Naive thymus-derived CD4-positive, alpha-beta T cell (primary cell): Measurements from ENCODE around the gene VWA5B2. TPM values are rescaled to one million over a fixed set of nuclear protein-coding genes. Genes with fewer than 3 reads are reported as not detected.

Source experiments
- ATAC-seq: fragments of 150-1000 bp; cut with Tn5 transposase; 2 replicates; pipeline ENCODE4 v1.10.0; 2021; ENCODE audit warnings: mild to moderate bottlenecking, moderate library complexity
- CTCF ChIA-PET: fragments of 350-600 bp; sonication (Branson Sonifier 250); formaldehyde crosslinking; loops from one replicate; lab custom pipeline; 2021; ENCODE audit warnings: antibody characterized with exemption; lab: Charles Lee
- POLR2A ChIA-PET: fragments of 350-600 bp; sonication (Branson Sonifier 250); formaldehyde crosslinking; loops from one replicate; lab custom pipeline; 2021; ENCODE audit warnings: antibody characterized with exemption, inconsistent platforms; lab: Charles Lee
- DNase-seq, 9 donors: peaks; one replicate each; pipeline versions ENCODE4 v3.0.0 to v3.0.0-alpha.2; 2020 to 2022; ENCODE audit warnings: mixed read lengths in 1 of 9
- H3K27ac ChIP-seq: one replicate; pipeline ENCODE4 v1.7.0; 2013; ENCODE audit warnings: mild to moderate bottlenecking, low read depth, low read length, moderate library complexity
- H3K27me3 ChIP-seq, 2 donors: one replicate each; pipeline ENCODE4 v1.7.0; 2013; ENCODE audit warnings: low read length in 2 of 2, mild to moderate bottlenecking in 2 of 2, moderate library complexity in 2 of 2; ENCODE audit not compliant: control insufficient read depth in 2 of 2, insufficient read depth in 2 of 2
- H3K36me3 ChIP-seq, 3 experiments: 1 replicate in 2 of 3; 2 replicates in 1 of 3; pipeline ENCODE4 v1.7.0; 2013; ENCODE audit warnings: low read length in 3 of 3, mild to moderate bottlenecking in 3 of 3, moderate library complexity in 1 of 3; ENCODE audit not compliant: insufficient read depth in 3 of 3, control insufficient read depth in 2 of 3
- H3K4me1 ChIP-seq, 2 donors: one replicate each; pipeline ENCODE4 v1.7.0; 2013; ENCODE audit warnings: low read length in 2 of 2, mild to moderate bottlenecking in 2 of 2, moderate library complexity in 1 of 2; ENCODE audit not compliant: control insufficient read depth in 2 of 2, insufficient read depth in 2 of 2
- H3K4me3 ChIP-seq: 2 replicates; pipeline ENCODE4 v1.7.0; 2013; ENCODE audit warnings: mild to moderate bottlenecking, low read length
- H3K9me3 ChIP-seq, 3 experiments: 1 replicate in 2 of 3; 2 replicates in 1 of 3; pipeline ENCODE4 v1.7.0; 2013; ENCODE audit warnings: low read length in 3 of 3; ENCODE audit not compliant: control insufficient read depth in 2 of 3
- H3K27ac Mint-ChIP-seq, 9 donors: one replicate each; pipeline ENCODE4 v1.8.0; 2020 to 2022; ENCODE audit warnings: mixed read lengths in 9 of 9, mild to moderate bottlenecking in 8 of 9, moderate library complexity in 5 of 9, inconsistent platforms in 2 of 9
- H3K27me3 Mint-ChIP-seq, 5 donors: one replicate each; pipeline ENCODE4 v1.8.0; 2021 to 2022; ENCODE audit warnings: mixed read lengths in 5 of 5, mild to moderate bottlenecking in 1 of 5
- H3K36me3 Mint-ChIP-seq, 5 donors: one replicate each; pipeline ENCODE4 v1.8.0; 2020 to 2022; ENCODE audit warnings: mixed read lengths in 5 of 5, mild to moderate bottlenecking in 3 of 5, inconsistent platforms in 1 of 5
- H3K4me1 Mint-ChIP-seq, 7 donors: one replicate each; pipeline ENCODE4 v1.8.0; 2020 to 2022; ENCODE audit warnings: mixed read lengths in 7 of 7, mild to moderate bottlenecking in 3 of 7, inconsistent platforms in 1 of 7
- H3K4me3 Mint-ChIP-seq, 10 donors: one replicate each; pipeline ENCODE4 v1.8.0; 2020 to 2022; ENCODE audit warnings: mild to moderate bottlenecking in 10 of 10, mixed read lengths in 10 of 10, moderate library complexity in 6 of 10, inconsistent platforms in 2 of 10
- H3K9me3 Mint-ChIP-seq, 11 donors: one replicate each; pipeline ENCODE4 v1.8.0; 2020 to 2022; ENCODE audit warnings: mixed read lengths in 11 of 11, mild to moderate bottlenecking in 4 of 11, inconsistent platforms in 1 of 11, moderate library complexity in 1 of 11
- intact Hi-C, 2 donors: fragments of 100-400 bp; cut with micrococcal nuclease; formaldehyde crosslinking; loops; one replicate each; pipeline ENCODE4 v1.15.1; 2023
- polyA plus RNA-seq, 2 donors: library from polyadenylated mRNA; unstranded; fragments of 300-500 nt; fragmentation: Illumina TruSeq; gene quantifications; one replicate each; pipeline ENCODE4 v1.2.3, GENCODE V29; 2021
- total RNA-seq, 6 experiments: library from RNA in 5 of 6; stranded (reverse) in 5 of 6; gene quantifications; 1 replicate in 5 of 6; 2 replicates in 1 of 6; pipeline ENCODE4 v1.2.3 and lab custom pipeline; 2021 to 2026

The VWA5B2 gene
- total and polyA plus RNA-seq, 7 experiments from 2014 or later, result not detected

DNA sequence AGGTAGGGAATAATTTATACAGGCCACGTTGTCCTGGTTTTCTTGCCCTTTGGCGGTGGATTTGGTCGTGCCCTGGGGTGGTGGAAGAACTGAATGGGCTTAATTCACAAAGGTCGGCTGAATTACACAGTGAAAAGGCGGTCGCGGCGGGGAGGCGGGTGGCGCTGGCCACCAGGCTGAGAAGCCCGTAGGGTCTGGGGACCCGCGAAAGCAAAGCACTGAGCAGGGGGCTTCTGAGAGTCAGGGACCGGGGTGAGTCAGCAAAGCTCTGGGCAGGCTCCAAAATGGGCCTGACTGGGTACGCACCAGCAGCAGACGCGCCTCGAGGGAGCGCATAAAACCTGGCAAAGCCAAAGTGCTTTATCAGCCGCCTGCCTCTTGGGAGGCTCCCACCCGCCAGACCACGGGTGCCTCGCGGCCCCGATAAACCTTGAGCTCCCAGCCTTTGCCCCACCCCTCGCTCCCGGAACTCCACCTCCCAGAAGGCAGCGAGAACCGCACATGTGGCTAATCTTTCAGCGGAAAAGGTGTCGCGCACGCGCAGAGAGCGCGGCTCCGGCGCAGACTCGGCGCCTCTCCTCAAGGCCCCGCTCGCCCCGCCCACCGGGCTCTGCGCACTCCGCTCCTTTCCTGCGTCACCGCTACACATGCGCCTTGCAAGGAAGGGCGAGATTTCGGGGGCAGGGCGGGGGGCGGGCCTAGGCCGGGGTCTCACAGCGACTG, 43.8 kb upstream of the VWA5B2 start:
- Histone ChIP-seq H3K9me3 (no peaks in the 10 kb centered on the region), H3K27me3 (no peaks in the 10 kb centered on the region), H3K27ac (peak overlapping the region; percentile 89), H3K4me1 (peaks cover 18 to 24% of the 10 kb centered on the region in 2 donors), H3K4me3 (peak overlapping the region; percentile 81), H3K36me3 (peaks cover 18 to 73% (median 23%) of the 10 kb centered on the region in 3 experiments)
- intact Hi-C loops, result loop anchor here (1.0 to 5.0 kb wide), 14 partner anchors 11 to 1402 kb away; partner anchors contain the start of genes AP2M1 (in 2 of the 2), DVL3 (in 2 of the 2), EEF1AKMT4 (in 2 of the 2) and EIF2B5 (in 2 of the 2)
- peak overlapping the region; percentile 91 to 100 (median 98) for H3K4me3 Mint-ChIP-seq
- peaks cover 31 to 52% (median 43%) of the 10 kb centered on the region in 7 donors for H3K4me1 Mint-ChIP-seq
- ATAC-seq, result peak; percentile 96
- H3K9me3 Mint-ChIP-seq, result no peaks in the 10 kb centered on the region
- ChIA-PET POLR2A (interaction anchor here (1.2 to 1.8 kb wide), 3 partner anchors 8 to 167 kb away, joined by 4 to 15 read pairs (median 9); partner anchors contain the start of genes ABCC5 and AP2M1), CTCF (interaction anchor here (0.7 to 1.1 kb wide), 2 partner anchors 12 to 171 kb away, joined by 3 to 4 read pairs; no protein-coding TSS in a partner anchor)
- no peaks in the 10 kb centered on the region for H3K27me3 Mint-ChIP-seq
- peak; percentile 98 to 100 (median 99) for DNase-seq
- H3K36me3 Mint-ChIP-seq, result peaks cover 4 to 40% (median 9%) of the 10 kb centered on the region in 5 donors
- peak overlapping the region; percentile 89 to 98 (median 97) for H3K27ac Mint-ChIP-seq

DNA sequence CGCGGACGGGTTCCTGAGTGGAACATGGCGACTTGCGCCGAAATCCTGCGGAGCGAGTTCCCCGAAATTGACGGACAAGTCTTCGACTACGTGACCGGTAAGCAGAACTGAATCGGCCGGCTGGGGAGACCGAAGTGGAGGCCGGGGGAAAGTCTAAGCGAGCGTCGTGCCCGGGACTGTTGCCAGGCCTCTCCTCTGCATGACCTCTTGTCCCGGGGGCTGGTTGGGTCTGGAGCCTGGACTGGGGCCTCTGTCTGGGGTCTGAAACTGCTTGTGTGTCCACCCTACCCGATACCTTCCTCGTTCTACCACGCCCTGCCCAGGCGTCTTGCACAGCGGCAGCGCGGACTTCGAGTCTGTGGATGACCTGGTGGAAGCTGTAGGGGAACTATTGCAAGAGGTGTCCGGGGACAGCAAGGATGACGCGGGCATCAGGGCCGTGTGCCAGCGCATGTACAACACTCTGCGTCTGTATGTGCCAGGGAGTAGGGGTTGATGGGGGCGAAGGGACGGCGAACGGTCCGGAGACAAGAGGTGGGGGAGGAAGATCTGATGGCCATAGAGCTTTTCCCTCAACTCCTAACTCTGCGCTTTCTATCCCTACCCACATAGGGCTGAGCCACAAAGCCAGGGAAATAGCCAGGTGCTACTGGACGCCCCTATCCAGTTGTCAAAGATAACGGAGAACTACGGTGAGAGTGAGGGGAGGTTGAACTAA, 43.0 kb upstream of the VWA5B2 start, which contains the start of gene ABCF3:
Gene ABCF3 (plus strand): TSS at position 16 of the 718 bp plus-strand sequence. CDS start 9 bp downstream, at position 25.
- no peaks in the 10 kb centered on the region for H3K27me3 Mint-ChIP-seq
- DNase-seq, result no peak
- intact Hi-C loops, result loop anchor here (1.0 to 5.0 kb wide), 10 partner anchors 12 to 1401 kb away; partner anchors contain the start of genes EEF1AKMT4 (in 2 of the 2), EIF2B5 (in 2 of the 2), EIF4G1 (in 2 of the 2) and AP2M1 (in 1 of the 2)
- peak within 1 kb of the TSS; percentile 81 for H3K4me3 ChIP-seq
- H3K4me3 Mint-ChIP-seq, result peak within 1 kb of the TSS; percentile 91 to 100 (median 98)
- peaks cover 4 to 34% (median 9%) of the 10 kb centered on the region in 5 donors for H3K36me3 Mint-ChIP-seq
- peaks cover 17 to 73% (median 18%) of the 10 kb centered on the region in 3 experiments for H3K36me3 ChIP-seq
- no peaks in the 10 kb centered on the region for H3K27me3 ChIP-seq
- no peaks in the 10 kb centered on the region for H3K9me3 ChIP-seq
- POLR2A ChIA-PET, result interaction anchor here (0.7 to 1.8 kb wide), 5 partner anchors 9 to 176 kb away, joined by 3 to 15 read pairs (median 4); partner anchors contain the start of genes ABCC5 and AP2M1
- ATAC-seq, result peak; percentile 23
- CTCF ChIA-PET, result interaction anchor here (0.7 to 1.1 kb wide), 3 partner anchors 13 to 171 kb away, joined by 3 to 4 read pairs (median 3); no protein-coding TSS in a partner anchor
- peaks cover 31 to 52% (median 43%) of the 10 kb centered on the region in 7 donors for H3K4me1 Mint-ChIP-seq
- H3K4me1 ChIP-seq, result peaks cover 18 to 24% of the 10 kb centered on the region in 2 donors
- no peaks in the 10 kb centered on the region for H3K9me3 Mint-ChIP-seq
- H3K27ac ChIP-seq, result peak within 1 kb of the TSS; percentile 89
- peak within 1 kb of the TSS; percentile 89 to 98 (median 97) for H3K27ac Mint-ChIP-seq

DNA sequence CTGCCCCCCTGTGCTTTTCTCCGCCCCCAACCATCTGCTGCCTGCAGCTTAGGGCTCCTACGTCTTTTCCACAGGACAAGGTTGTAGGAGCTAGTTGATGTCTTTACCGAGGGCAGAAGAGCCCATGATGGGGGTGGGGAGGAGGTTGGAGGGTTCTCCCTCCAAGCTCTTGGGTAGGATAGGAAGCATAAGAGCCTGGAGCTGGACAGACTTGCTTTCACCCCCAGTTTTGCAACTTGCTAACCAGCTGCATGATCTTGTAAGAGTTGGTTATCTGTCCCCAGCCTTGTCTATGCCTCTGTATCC, 42.5 kb upstream of the VWA5B2 start:
- ChIA-PET CTCF (interaction anchor here (0.7 kb wide), 1 partner anchor 78 kb away, joined by 3 read pairs; no protein-coding TSS in a partner anchor), POLR2A (interaction anchor here (0.7 to 1.8 kb wide), 4 partner anchors 12 to 175 kb away, joined by 3 to 15 read pairs (median 4); partner anchors contain the start of genes ABCC5 and AP2M1)
- peak overlapping the region; percentile 81 for H3K4me3 ChIP-seq
- ATAC-seq (no peak), DNase-seq (no peak)
- peak overlapping the region; percentile 91 to 100 (median 98) for H3K4me3 Mint-ChIP-seq
- peaks cover 18 to 24% of the 10 kb centered on the region in 2 donors for H3K4me1 ChIP-seq
- H3K27ac Mint-ChIP-seq, result peak overlapping the region; percentile 89 to 98 (median 97)
- no peaks in the 10 kb centered on the region for H3K9me3 ChIP-seq
- intact Hi-C loops, result loop anchor here (1.0 to 5.0 kb wide), 10 partner anchors 13 to 1400 kb away; partner anchors contain the start of genes EEF1AKMT4 (in 2 of the 2), EIF2B5 (in 2 of the 2), EIF4G1 (in 2 of the 2) and AP2M1 (in 1 of the 2)
- peaks cover 4 to 32% (median 9%) of the 10 kb centered on the region in 5 donors for H3K36me3 Mint-ChIP-seq
- no peaks in the 10 kb centered on the region for H3K9me3 Mint-ChIP-seq
- H3K27me3 Mint-ChIP-seq, result no peaks in the 10 kb centered on the region
- H3K27me3 ChIP-seq, result no peaks in the 10 kb centered on the region
- peaks cover 11 to 73% (median 15%) of the 10 kb centered on the region in 3 experiments for H3K36me3 ChIP-seq
- peaks cover 31 to 52% (median 43%) of the 10 kb centered on the region in 7 donors for H3K4me1 Mint-ChIP-seq
- H3K27ac ChIP-seq, result peak overlapping the region; percentile 89

DNA sequence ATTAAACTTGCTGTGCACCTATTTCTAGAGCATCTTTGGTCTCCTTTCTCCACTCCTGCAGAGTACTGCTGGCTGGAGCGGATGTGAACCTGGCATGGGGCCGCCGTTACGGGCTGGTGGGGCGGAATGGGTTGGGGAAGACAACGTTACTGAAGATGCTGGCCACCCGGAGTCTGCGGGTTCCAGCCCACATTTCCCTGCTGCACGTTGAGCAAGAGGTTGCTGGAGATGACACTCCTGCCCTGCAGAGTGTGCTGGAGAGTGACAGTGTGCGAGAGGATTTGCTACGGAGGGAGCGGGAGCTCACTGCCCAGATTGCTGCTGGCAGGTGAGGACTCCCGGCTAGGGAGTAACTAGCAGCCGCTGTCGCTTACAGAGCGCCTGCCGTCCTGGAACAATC, 41.3 kb upstream of the VWA5B2 start:
- H3K4me1 ChIP-seq, result peaks cover 18 to 24% of the 10 kb centered on the region in 2 donors
- H3K9me3 ChIP-seq, result no peaks in the 10 kb centered on the region
- no peak for ATAC-seq
- DNase-seq, result no peak
- H3K4me1 Mint-ChIP-seq, result peaks cover 31 to 52% (median 43%) of the 10 kb centered on the region in 7 donors
- peak overlapping the region in 5 of 9 donors; percentile 45 to 97 (median 89) for H3K27ac Mint-ChIP-seq
- H3K4me3 Mint-ChIP-seq, result peak overlapping the region in 9 of 10 donors; percentile 15 to 98 (median 97)
- ChIA-PET CTCF (no interaction called here), POLR2A (interaction anchor here (1.2 kb wide), 1 partner anchor 53 kb away, joined by 3 read pairs; the partner anchor contains the start of gene EIF2B5)
- H3K27me3 Mint-ChIP-seq, result no peaks in the 10 kb centered on the region
- intact Hi-C loops, result loop anchor here in 1 of 2 donors (5.0 kb wide), 3 partner anchors 39 to 1399 kb away; partner anchors contain the start of genes SENP2, VPS8 and VWA5B2
- no peaks in the 10 kb centered on the region for H3K27me3 ChIP-seq
- H3K36me3 ChIP-seq, result peaks cover 8 to 73% (median 13%) of the 10 kb centered on the region in 3 experiments
- H3K27ac ChIP-seq, result no peak overlapping the region
- no peaks in the 10 kb centered on the region for H3K9me3 Mint-ChIP-seq
- peaks cover 8 to 35% (median 16%) of the 10 kb centered on the region in 5 donors for H3K36me3 Mint-ChIP-seq
- H3K4me3 ChIP-seq, result no peak overlapping the region

DNA sequence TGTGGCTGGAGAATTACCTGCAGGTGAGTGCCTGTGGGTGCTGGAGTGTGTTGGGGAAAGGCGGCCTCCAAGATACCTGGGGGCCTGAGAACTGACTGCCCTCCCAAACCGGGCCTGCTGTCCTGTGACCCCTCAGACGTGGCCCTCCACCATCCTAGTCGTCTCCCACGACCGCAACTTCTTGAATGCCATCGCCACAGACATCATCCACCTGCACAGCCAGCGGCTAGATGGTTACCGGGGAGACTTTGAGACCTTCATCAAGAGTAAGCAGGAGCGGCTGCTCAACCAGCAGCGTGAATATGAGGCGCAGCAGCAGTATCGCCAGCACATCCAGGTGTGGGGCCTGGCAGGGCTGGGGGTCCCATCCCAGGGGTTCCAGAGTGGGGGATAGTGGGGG, 40.0 kb upstream of the VWA5B2 start:
- H3K27ac ChIP-seq, result no peak overlapping the region
- peaks cover 13 to 73% (median 18%) of the 10 kb centered on the region in 3 experiments for H3K36me3 ChIP-seq
- POLR2A ChIA-PET, result no interaction called here
- Mint-ChIP-seq H3K27me3 (no peaks in the 10 kb centered on the region), H3K4me1 (peaks cover 31 to 52% (median 43%) of the 10 kb centered on the region in 7 donors), H3K27ac (no peak overlapping the region), H3K9me3 (no peaks in the 10 kb centered on the region), H3K4me3 (no peak overlapping the region), H3K36me3 (peaks cover 8 to 42% (median 22%) of the 10 kb centered on the region in 5 donors)
- H3K4me3 ChIP-seq, result no peak overlapping the region
- peaks cover 18 to 24% of the 10 kb centered on the region in 2 donors for H3K4me1 ChIP-seq
- H3K27me3 ChIP-seq, result no peaks in the 10 kb centered on the region
- H3K9me3 ChIP-seq, result no peaks in the 10 kb centered on the region
- ATAC-seq (no peak), DNase-seq (no peak)
- CTCF ChIA-PET, result no interaction called here
- intact Hi-C loops, result loop anchor here in 1 of 2 donors (5.0 kb wide), 3 partner anchors 38 to 1398 kb away; partner anchors contain the start of genes SENP2, VPS8 and VWA5B2
